Right lung (tissue), 5 donors: ENCODE measurements around the gene FRAT1. TPM values are rescaled to one million over a fixed set of nuclear protein-coding genes. Genes with fewer than 3 reads are reported as not detected.
"Not testable (repeated sequence)": the region's sequence is repeated elsewhere in the genome, so short reads cannot be mapped to it uniquely, and the experiment has no call there.

ENCODE experiments used
- DNase-seq, 2 donors: peaks; one replicate each; pipeline ENCODE4 v3.0.0-alpha.2; 2013
- polyA plus RNA-seq, 5 donors: library from polyadenylated mRNA; unstranded; fragments of 120-200 nt; gene quantifications; one replicate each; pipeline versions ENCODE4 v1.2.1 to v1.2.3, GENCODE V29; 2013; ENCODE audit warnings: inconsistent platforms in 1 of 5, low replicate concordance in 1 of 5; ENCODE audit not compliant: insufficient read length in 5 of 5, insufficient read depth in 1 of 5

FRAT1 gene
- polyA plus RNA-seq, 5 donors = 2.2 to 2.9 (median 2.6) TPM

- peak; percentile 95 to 97 for DNase-seq
Observed at GRCh38 chr10:97334370-97335175, 15.5 kb downstream of the FRAT1 start, which contains the start of gene FRAT2. FRAT2 (minus strand) TSS chr10:97334729; CDS start chr10:97334572, 157 bp downstream.

DNA sequence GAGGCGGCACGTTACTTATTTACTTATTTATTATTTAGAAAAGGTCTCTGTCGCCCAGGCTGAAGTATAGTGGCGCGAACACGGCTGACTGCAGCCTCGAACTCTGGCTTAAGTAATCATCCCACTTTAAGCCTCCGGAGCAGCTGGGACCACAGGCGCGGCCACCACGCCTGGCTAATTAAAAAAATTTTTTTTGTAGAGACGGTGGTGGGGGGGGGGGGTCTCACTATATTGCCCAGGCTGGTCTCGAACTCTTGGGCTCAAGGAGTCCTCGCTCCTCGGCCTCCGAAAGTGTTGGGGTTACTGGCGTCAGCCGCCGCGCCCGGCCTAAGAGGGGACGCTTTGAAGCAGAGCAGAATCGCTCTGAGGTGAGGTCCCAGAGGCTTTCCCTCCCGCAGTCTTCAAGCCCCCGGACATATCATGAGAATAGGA, 16.1 kb downstream of the FRAT1 start:
- no peak for DNase-seq

DNA sequence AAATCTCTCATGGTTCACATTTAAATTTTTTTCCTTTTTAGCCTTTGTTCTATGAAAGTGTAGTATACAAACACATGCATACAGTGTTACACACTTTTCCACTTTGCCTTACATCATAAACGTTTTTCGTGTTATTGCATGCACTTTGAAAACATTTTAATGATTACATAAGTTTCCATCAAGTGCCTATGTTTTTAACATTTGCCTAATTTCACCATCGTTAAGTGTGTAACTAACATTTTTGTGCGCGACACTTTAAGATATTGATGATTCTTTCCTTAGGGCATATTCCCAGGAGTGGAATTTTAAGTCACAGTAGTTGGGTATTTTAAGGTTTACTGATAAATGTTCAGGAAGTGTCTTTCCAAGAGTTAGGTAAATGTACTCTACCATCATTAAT, 16.9 kb downstream of the FRAT1 start:
- DNase-seq = no peak

DNA sequence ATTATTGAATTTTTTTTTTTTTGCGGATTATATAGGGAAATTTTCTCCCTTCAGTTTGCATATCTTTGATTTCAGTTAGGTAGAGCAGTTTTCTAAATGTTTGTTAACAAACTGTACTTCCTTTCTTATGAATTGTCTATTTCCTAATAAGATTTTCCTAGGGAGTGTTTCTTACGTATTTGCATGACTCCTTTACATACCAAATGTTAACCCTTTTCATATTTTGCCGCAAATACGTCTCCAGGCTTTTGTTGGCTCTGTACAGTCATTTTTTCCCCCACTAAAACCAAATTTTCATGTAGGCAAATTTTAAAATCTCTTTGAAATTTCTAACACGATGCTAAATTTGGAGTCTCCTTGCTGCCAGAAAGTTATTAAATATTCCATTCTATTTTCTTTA, 17.4 kb downstream of the FRAT1 start:
- no peak for DNase-seq

- no peak for DNase-seq
Observed at GRCh38 chr10:97336942-97337831, 18.1 kb downstream of the FRAT1 start.

DNA sequence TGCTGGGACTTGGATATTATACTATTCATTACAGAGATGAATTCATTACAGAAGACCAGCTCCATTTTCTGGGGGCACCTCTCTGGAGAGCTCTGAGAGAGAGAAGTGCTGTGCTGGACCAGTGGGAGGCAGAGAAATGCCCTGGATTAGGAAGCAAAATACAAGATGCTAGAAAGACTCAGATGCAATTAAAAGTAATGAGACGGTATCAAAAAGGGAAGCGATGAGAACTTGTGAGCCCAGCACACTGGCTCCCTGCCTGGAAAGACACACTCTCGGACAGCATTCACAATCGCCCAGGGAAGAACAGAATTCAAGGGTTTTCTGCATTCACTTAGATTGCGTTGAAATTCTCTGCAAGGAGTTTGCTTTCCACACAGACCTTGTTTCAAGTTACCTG, 19.0 kb downstream of the FRAT1 start:
- DNase-seq = no peak

DNA sequence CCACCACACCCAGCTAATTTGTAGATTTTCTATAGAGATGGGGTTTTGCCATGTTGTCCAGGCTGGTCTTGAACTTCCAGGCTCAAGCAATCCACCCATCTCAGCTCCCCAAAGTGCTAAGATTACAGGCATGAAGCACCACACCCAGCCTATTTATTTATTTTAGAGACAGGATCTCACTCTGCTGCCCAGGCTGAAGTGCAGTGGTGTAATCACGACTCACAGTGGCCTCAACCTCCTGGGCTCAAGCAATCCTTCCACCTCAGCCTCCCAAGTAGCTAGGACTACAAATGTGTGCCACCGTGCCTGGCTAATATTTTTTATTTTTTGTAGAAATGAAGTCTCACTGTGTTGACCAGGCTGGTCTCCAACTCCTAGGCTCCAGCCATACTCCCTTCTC, 22.3 kb downstream of the FRAT1 start:
- DNase-seq = no peak

DNA sequence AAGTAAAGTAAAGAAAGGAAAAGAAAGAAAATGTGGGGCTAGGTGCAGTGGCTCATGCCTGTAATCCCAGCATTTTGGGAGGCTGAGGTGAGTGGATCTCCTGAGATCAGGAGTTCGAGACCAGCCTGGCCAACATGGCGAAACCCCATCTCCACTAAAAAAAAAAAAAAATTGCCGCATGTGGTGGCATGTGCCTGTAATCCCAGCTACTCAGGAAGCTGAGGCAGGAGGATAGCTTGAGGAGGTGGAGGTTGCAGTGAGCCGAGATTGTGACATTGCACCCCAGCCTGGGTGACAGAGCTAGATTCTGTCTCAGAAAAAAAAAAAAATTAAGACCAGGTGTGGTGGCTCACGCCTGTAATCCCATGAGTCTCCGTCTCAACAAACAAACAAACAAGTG, 24.6 kb downstream of the FRAT1 start:
- not testable (repeated sequence) for DNase-seq

GRCh38 chr10:97347317-97347716, 28.2 kb downstream of the FRAT1 start:
- no peak for DNase-seq

- DNase-seq = no peak
Observed at GRCh38 chr10:97349752-97350513, 30.9 kb downstream of the FRAT1 start.

DNA sequence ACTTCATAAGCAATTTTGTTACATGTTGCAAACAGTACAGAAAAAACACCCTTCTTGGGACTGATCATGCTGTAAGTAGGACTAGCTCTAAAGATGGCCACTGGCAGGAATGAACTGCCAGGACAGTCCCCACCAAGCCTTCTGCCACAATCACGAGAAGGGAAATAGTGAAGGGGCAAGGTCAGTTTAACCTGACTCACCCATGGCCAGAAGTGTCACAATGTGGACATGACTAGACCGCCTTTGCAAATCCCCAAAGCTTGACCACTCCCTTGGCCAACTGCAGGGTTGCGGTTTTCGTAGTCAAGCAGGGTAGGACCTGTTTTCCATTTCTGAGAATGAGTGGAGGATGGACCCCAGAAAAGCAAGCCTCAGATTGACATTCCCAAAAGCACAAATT, 34.9 kb downstream of the FRAT1 start:
- no peak for DNase-seq

- no peak for DNase-seq
Observed at GRCh38 chr10:97355571-97355975, 36.5 kb downstream of the FRAT1 start.

DNA sequence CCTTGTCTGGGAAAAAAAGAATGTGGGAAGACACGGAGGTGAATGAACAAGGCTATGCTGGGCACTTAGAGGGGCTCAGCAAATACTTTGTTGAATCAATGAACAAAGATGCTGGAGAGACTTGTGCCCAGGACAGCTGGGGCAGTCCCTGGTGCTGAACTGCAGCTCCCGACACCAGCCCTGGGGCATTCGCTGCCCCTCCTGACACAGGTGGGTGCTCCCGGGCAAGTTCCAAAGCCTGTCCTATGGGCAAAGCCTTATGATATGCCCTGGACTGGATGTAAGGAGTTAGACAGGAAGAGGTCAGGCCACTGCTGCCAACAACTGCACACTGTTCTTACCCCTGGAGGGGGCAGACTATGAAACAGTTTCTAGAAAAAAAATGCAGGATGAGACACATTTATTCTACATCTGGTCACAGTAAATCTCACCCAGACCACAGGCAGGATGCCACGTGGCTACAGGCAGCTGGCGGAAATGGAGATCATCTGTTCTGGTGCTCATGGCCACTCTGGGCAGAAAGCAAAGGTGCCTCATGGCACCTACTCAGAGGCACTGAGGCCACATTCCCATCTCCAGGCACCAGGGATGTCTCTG, 37.3 kb downstream of the FRAT1 start:
- no peak for DNase-seq

GRCh38 chr10:97356918-97357317, 37.8 kb downstream of the FRAT1 start:
- no peak for DNase-seq

GRCh38 chr10:97358349-97358748, 39.3 kb downstream of the FRAT1 start:
- DNase-seq = no peak

DNA sequence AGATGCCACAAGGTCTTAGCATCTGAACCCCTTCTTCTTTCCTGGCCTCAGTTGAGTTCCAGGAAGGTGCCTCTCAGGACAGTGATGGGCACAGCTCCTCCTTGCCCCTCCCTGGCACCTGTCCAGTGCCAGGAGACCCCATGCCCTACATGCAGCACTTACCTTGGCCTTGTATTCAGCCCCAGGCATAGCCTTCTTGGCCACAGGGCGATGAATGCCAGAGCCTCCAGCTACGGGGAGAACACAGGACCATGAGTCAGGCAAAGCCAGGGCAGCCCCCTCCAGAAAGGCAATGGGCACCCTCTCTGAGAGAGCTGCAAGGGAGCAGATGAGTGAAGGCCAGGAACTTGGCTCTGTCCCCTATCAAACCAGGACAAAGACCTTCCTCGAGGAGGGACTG, 39.7 kb downstream of the FRAT1 start:
- DNase-seq = no peak

GRCh38 chr10:97360705-97361536, 41.9 kb downstream of the FRAT1 start:
- DNase-seq = no peak

- no peak for DNase-seq
Observed at GRCh38 chr10:97361537-97361901, 42.4 kb downstream of the FRAT1 start.

- no peak for DNase-seq
Observed at GRCh38 chr10:97362310-97363033, 43.4 kb downstream of the FRAT1 start.

DNA sequence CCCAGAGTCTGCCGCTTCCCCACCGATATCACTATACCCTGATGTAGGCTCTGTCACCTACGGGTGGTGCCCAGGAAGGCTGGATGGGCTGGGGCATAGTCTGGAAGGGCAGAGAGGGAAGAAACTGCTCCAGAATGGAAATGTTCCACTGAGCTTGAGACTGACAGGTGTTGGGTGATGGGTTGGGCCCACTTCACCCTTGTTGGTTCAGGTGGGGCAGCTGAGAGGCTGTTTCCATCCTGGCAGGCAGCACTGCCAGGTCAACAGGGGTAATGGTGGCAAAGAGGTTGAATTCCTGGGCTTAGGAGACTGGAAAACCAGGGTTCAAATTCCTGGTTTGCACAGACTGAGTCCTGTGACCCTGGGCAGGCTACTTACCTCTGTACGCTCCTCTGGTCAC, 44.0 kb downstream of the FRAT1 start:
- DNase-seq = no peak
